GM10248 (cell line): ENCODE data around the gene CYTH1.

Experiments
- CTCF ChIA-PET: fragments of 300-600 bp; sonication (Branson Sonifier 250); formaldehyde crosslinking; extraction: SDS; loops from one replicate; lab custom pipeline; 2021; ENCODE audit warnings: antibody characterized with exemption; lab: Yijun Ruan, JAX
- POLR2A ChIA-PET: fragments of 350-650 bp; sonication (Branson Sonifier 250); formaldehyde crosslinking; extraction: SDS; loops from one replicate; lab custom pipeline; 2020; ENCODE audit warnings: antibody characterized with exemption; lab: Yijun Ruan, JAX
- DNase-seq: peaks from one replicate; pipeline ENCODE4 v3.0.0; 2012; ENCODE audit errors: extremely low spot score
- TF ChIP-seq, protein P1 (sequence below): IDR thresholded peaks from 2 replicates; pipeline ENCODE4 v1.5.1; 2012; ENCODE audit warnings: mild to moderate bottlenecking, low read depth; ENCODE audit errors: extremely low read depth, missing control alignments, control extremely low read depth

The CYTH1 gene

DNA sequence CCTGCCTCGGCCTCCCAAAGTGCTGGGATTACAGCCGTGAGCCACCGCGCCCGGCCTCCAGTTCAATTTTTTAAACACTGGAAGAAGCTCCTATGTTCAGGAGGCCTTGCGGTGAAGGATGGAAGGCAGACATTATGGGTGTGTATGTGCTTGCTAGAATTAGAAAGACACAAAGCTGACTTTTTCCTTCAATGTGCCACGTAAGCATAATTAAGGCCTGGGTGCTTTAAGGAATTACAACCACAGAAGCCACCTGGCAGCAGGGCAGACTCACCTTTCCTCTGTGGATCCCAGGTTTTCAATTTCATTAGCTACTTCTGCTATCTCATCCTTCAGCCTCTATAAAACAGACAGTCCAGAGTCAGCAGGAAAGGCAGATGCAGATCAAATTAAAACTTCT, 74.2 kb downstream of the CYTH1 start:
- TF ChIP-seq, protein P1, sequence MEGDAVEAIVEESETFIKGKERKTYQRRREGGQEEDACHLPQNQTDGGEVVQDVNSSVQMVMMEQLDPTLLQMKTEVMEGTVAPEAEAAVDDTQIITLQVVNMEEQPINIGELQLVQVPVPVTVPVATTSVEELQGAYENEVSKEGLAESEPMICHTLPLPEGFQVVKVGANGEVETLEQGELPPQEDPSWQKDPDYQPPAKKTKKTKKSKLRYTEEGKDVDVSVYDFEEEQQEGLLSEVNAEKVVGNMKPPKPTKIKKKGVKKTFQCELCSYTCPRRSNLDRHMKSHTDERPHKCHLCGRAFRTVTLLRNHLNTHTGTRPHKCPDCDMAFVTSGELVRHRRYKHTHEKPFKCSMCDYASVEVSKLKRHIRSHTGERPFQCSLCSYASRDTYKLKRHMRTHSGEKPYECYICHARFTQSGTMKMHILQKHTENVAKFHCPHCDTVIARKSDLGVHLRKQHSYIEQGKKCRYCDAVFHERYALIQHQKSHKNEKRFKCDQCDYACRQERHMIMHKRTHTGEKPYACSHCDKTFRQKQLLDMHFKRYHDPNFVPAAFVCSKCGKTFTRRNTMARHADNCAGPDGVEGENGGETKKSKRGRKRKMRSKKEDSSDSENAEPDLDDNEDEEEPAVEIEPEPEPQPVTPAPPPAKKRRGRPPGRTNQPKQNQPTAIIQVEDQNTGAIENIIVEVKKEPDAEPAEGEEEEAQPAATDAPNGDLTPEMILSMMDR = no peak
- ChIA-PET CTCF (interaction anchor here (0.7 to 6.6 kb wide), 18 partner anchors 8 to 287 kb away, joined by 3 to 50 read pairs (median 8); no protein-coding TSS in a partner anchor), POLR2A (no interaction called here)
- no peak for DNase-seq

DNA sequence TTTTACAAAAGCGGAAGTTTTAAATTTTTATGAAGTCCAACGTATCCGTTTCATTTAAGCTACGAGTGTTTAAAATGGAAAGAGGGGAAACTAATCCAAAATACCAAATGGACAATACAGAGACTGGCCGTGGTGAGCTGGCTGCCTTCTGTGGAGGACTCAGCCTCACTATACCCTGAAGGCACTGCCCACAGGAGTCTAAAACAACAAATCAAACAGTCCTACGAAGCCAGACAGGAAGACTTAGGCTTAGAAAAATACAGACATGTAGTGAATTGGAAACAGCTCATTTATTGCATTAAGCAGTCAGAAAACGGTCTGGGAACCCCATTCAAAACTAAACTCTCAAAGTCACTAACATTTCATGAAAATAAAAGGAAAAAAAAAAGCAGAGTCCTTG, 75.1 kb downstream of the CYTH1 start:
- DNase-seq = no peak
- ChIA-PET POLR2A (interaction anchor here (1.0 kb wide), 2 partner anchors 9 to 15 kb away, joined by 3 to 4 read pairs; no protein-coding TSS in a partner anchor), CTCF (interaction anchor here (1.0 to 6.6 kb wide), 10 partner anchors 10 to 214 kb away, joined by 3 to 50 read pairs (median 6); no protein-coding TSS in a partner anchor)
- TF ChIP-seq, protein P1 = no peak

DNA sequence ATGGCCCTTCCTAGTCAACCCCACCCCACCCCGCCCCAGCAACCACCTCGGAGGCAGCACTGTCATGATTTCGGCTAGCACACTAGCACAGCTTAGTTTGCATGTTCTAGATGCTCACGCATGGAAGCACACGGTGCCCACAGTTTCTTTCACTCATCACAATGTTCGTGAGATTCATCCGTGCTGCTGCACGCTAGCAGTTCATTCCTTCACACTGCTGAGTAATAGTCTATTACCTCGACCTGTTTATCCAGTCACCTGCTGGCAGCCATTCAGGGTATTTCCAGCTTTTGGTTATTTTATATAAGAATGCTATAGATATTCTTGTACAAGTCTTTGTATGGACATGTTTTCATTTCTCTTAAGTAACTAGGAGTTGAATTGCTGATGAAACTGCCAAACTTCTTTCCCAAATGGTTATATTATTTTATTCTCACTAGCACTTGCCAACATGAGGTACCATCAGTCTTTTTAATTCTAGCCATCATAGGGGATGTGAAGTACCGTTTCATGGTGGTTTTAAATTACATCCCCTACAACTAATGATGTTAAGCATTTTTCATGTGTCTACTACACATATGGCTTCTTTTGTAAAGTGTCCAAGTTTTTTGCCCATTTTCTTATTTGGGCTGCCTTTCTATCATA, 75.7 kb downstream of the CYTH1 start:
- ChIA-PET CTCF (interaction anchor here (1.0 to 6.6 kb wide), 8 partner anchors 9 to 213 kb away, joined by 3 to 50 read pairs (median 6); no protein-coding TSS in a partner anchor), POLR2A (interaction anchor here (0.6 to 1.0 kb wide), 3 partner anchors 9 to 24 kb away, joined by 3 to 6 read pairs (median 4); no protein-coding TSS in a partner anchor)
- peak; percentile 78 for DNase-seq
- TF ChIP-seq, protein P1 = no peak

DNA sequence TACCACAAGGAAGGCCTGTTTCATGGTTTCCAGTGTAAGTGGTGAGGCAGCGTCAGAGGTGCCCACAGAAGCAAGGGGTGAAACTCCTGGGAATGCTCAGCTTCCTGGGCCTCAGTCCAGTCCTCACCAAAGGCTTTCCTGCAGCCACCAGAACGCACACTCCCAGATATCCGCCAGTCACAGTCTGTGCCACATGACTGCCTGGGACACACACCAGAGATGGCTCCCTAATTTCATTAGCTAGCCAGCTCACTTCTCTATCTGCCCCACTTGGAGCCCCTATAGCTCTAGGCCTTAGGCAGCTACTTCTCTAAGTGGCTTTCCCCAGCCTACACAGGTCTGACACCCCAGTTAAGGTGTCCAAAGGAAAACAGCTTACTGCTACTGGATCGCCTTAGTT, 77.0 kb downstream of the CYTH1 start:
- TF ChIP-seq, protein P1 = no peak
- POLR2A ChIA-PET = interaction anchor here (1.3 kb wide), 1 partner anchor 17 kb away, joined by 4 read pairs; no protein-coding TSS in a partner anchor
- DNase-seq = no peak
- CTCF ChIA-PET = interaction anchor here (1.0 kb wide), 1 partner anchor 12 kb away, joined by 3 read pairs; no protein-coding TSS in a partner anchor

DNA sequence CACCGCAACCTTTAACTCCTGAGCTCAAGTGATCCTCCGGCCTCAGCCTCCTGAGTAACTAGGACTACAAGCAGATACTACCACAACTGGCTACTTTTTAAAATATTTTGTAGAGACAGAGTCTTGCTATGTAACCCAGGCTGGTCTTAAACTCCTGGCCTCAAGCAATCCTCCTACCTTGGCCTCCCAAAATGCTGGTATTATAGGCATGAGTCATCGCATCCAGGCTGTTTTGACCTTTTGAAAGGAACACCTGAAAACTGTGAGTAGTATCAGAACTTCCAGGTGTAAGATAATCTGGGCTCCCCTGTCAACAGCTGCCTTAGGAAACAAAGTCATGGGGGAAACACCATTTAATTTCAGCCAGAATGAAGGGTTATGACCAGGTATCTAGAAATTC, 77.5 kb downstream of the CYTH1 start:
- ChIA-PET CTCF (interaction anchor here (1.0 kb wide), 1 partner anchor 13 kb away, joined by 3 read pairs; no protein-coding TSS in a partner anchor), POLR2A (interaction anchor here (1.3 kb wide), 1 partner anchor 17 kb away, joined by 4 read pairs; no protein-coding TSS in a partner anchor)
- no peak for DNase-seq
- TF ChIP-seq, protein P1 = no peak

DNA sequence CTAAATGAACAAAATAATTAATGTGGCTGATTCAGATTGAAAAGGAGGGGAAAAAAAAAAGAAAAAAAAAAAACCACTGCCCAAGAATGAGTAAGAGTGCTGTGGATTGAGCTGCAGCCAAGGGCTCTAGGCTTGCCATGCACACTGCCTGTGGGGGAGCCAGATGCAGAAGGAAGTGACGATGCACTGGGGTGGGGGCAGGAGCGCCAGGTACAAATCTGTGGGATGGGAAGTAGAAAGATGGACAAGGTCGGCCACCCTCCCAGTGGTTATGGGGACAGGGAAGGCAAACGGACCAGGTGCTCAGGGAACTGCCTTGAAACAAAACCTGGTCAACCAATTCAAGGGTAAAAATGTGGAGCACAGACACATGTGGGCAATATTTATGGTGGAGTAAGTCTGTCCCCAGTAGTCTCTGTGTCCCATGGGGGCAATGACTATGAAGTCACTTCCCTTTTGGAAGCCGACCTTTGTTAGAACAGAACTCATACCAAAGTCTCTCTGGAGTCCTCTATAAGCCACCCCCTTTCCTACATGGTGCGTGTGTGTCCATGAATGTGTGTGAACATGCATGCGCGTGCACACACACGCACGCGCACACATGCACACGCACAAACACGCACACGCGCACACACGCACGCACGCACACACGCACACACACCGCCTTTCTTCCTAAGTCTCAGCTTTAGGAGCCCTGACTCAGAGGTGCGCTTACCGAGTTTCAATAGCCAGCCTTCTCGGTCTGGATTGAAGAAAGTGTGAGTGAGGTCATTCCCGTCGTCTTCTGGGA, 84.3 kb downstream of the CYTH1 start:
- CTCF ChIA-PET = interaction anchor here (0.9 to 3.5 kb wide), 5 partner anchors 9 to 19 kb away, joined by 3 to 15 read pairs (median 4); no protein-coding TSS in a partner anchor
- no peak for DNase-seq
- TF ChIP-seq, protein P1 = no peak
- POLR2A ChIA-PET = interaction anchor here (0.6 to 0.7 kb wide), 6 partner anchors 14 to 1160 kb away, joined by 3 to 8 read pairs (median 6); no protein-coding TSS in a partner anchor
